OCI-LY3 (cell line): ENCODE data around the gene SNORC.

Source experiments
- CTCF ChIP-seq: fragments of 200-600, 300-600 bp; sonication (generic); IDR thresholded peaks from 2 replicates; pipeline ENCODE4 v1.5.1; 2014; ENCODE audit warnings: antibody characterized with exemption, low read length, low read depth
- EZH2phosphoT487 ChIP-seq: fragments of 200-600 bp; shearing (Covaris generic); IDR thresholded peaks from 2 replicates; pipeline ENCODE4 v1.6.1; 2018; ENCODE audit warnings: antibody characterized with exemption, mixed run types, low read depth

GRCh38 chr2:232889876-232890401 is 19.9 kb downstream of the SNORC start:
- TF ChIP-seq CTCF (no peak), EZH2phosphoT487 (no peak)
